ENCODE results near the gene SEMA3C.
A peak's percentile ranks its signal among the peaks of the same experiment; 100 is the strongest.

Gene SEMA3C

GRCh38 chr7:80821771-80822319 lies 97.0 kb downstream of the SEMA3C start:
- no peak for DNase-seq

GRCh38 chr7:80819503-80819902 lies 99.3 kb downstream of the SEMA3C start:
- no peak for DNase-seq

DNA sequence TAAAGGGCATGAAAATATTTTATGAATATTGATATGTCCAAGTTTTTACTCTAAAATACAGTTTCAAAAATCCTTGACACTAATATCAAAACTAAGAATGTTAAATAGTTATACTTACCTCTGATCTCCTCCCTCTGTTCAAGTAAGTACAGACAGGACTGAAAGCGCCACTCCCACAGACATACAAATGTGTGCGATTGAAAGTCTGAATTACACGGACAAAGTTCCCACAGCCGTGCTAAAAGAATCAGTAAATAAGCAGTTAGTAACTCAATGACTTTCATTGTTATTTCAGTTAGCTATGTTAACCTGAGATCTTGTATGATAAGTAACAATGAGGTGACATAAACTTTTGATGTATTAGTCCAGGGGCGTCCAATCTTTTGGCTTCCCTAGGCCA lies 100.7 kb downstream of the SEMA3C start:
- DNase-seq = no peak

DNA sequence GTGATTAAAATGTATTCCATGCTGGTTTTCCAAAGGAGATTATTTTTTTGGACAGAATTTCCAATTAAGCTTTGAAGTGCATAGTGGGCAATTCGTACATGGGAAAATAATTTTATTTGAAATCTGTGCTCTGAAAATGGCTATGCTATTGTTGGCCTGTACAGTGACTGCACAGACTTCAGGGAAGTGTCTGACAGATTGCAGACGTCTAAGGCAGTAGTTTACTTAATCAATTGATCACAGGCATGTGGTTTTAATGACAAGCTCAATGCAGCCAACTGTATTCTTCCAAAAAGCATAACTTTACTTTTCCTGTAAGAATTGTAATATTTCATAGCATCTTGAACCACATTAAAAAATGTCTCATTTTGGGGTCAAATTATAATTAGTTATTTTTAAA lies 102.0 kb downstream of the SEMA3C start:
- DNase-seq = no peak

DNA sequence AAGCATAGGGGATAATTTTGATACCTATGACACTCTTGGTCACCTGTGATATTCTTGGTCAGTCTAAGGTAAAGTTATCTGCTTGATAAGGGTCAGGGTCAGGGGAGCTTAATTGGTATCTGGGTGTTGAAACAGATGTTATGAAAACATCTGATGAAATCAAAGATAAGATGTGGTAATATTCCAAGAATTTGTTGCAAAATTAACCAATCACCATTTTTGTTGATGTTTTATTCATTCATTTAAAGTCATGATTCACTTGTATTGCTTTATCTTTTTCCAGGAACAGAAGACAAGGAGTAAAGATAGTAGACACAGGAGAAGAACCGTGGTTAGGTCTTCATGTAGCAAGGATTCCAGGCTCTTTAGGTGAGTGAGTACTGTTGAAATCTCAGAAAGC lies 103.1 kb downstream of the SEMA3C start:
- no peak for DNase-seq

- DNase-seq = no peak
Measured at GRCh38 chr7:80809545-80809944, 109.3 kb downstream of the SEMA3C start.

GRCh38 chr7:80807166-80807900 lies 111.5 kb downstream of the SEMA3C start:
- no peak for DNase-seq

GRCh38 chr7:80806663-80807062 lies 112.2 kb downstream of the SEMA3C start:
- no peak for DNase-seq

DNA sequence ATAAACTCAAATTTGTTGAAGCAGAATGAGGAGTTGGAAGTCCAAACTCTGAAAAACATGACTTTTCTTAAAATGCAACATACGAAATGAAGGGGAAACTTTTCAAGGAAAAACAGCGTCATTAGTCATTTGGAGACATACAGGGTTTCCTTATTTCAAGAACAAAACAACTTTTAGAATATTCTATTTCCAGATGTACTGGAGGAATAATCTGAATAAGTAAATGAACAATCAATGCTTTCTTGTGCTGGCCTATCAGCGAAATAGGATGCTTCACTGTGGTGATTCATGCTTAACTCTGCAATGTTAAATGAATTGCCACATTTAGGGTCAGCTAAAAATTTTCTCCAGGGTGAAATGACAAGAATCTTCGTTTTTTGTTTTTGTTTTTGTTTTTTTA lies 114.3 kb downstream of the SEMA3C start:
- no peak for DNase-seq

GRCh38 chr7:80802527-80802926 lies 116.3 kb downstream of the SEMA3C start:
- DNase-seq = no peak

DNA sequence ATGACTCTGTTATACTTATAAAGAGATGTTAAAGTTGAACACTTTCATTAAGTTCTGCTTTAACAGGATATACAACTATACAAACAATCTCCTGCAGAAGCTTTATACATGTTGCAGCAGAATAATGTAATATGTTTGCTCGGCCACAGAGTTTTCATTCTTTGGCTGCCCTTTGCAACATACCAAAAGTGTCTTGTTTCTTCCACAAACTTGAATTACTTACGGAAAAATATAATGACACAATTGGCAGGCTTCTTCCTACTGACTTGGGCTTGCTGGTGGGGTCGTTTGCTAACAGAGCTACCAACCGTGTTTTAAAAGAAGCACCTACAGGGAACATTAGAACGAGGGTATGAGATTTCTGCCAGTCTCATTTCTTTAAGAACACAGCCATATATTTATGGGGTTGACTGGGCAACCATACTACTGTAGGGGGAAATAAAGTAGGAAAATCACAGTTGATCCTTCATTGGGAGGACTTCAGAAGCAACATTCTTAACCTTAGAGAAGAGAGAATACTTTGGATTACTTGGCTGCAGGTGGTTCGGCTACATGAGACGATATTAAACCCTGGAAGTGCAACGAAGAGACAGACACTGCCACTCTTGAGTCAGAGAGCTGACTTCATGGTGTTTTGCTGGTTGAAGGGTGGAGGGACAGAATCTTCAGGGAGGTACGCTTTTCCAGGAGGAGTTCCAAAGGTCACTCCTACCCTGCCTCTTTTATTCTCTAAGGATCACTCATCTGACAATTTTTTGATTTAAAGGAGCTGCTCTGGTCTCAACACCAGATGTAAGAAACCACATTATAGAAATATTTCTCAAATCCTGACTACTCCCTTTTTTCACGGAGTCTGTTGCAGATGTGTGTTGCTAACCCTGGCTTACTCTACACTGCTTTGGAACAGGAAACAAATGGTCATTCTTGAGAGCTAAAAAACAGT lies 123.9 kb downstream of the SEMA3C start:
- DNase-seq = no peak

DNA sequence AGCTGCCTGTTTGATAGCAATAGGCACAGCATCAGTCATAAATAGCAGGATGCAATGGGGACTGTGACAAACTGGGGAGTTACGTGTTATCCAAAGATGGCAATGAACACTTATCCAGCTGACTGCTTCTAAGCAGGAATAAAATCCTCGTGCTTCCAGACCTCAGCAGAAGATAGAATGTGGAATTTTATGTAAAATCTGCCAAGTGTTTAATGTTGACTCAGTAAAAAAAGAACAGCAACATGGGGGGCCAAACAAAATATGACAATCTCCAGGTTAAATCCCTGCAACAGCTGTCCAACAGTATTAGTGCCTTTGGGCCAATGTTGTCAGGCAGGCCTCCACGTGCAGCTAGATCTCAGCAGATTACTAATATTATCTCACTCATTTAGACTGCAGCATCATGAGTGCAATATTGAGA lies 127.3 kb downstream of the SEMA3C start:
- no peak for DNase-seq

- no peak for DNase-seq
Measured at GRCh38 chr7:80790877-80791276, 128.0 kb downstream of the SEMA3C start.

GRCh38 chr7:80787721-80788120 lies 131.1 kb downstream of the SEMA3C start:
- DNase-seq = no peak

GRCh38 chr7:80785961-80786536 lies 132.8 kb downstream of the SEMA3C start:
- no peak for DNase-seq

DNA sequence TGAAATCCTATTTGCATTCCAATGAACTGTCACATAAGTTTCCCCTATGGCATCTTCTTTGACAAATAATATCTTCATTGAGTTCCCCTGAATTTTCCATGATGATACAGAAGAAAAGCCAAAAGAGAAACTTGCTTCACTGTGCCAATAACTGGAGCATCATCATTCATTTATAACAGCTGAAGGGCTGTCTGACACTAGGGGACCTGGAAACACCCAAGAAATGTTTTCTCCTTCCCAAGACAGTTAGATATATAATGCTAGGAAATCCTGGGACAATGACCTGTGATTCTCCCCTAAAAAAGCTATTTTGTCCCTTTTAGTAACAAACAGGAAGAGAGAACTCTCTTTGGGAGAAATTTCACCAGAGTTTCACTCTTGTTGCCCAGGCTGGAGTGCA lies 133.6 kb downstream of the SEMA3C start:
- DNase-seq = no peak

- no peak for DNase-seq
Measured at GRCh38 chr7:80783678-80784327, 135.0 kb downstream of the SEMA3C start.

DNA sequence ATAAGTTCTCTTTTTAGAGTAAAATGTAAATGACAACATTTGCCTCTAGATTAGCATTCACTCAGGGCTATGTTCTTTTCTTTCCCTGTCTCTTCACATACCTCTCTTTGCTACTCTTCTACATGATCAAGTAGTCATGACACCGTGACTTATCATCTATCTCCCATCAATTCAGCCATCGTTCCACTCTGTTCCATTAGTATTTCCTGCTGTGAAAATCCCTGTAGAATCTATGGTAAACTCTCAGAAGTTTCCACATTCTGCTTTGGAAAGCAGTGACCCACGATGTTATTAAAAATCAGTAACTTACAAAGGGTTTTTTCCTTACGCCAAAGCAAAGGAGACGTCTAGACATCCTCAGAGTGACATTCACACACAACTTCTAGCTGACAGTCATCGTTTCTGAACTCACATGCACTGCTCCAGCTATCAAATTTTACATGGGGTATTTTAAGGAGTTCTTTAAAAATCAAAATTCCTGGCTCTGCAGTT lies 135.6 kb downstream of the SEMA3C start:
- no peak for DNase-seq

DNA sequence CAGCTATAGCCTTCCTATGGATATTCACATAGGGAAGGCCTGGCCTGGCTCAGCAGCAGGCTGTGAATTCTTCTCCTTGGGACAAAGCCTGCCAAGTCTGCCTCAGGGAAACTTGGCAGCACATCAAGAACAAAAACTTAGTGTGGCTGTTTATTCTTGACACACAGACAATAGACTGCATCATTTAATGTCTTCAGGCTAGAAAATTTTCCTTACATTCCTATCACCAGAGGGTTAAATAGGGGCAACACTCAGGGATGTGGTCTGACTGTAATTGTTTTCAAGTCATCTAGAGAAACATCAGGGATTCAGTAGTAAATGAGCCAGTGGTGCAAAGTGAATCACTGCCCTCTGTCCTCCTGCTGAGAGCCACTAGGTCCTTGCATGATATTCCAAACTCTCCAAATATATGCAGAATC lies 137.3 kb downstream of the SEMA3C start:
- peak; percentile 69 for DNase-seq

DNA sequence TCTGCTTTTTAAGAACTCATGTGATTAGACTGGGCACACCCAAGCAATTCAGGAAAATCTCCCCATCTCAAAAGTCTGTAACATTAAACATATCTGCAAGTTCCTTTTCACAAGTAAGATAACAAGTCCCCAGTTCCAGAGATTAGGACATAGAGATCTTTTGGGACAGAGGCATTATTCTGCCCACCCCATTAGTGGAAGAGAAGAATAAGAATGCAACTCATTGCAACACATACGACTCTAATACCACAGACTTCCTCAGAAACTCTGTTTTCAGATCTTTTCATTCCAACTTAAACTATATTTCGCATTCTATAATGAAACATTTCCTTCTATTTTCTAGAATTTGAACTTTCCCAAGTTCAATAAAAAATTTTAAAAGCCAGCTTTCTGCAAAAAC lies 137.7 kb downstream of the SEMA3C start:
- DNase-seq = no peak

GRCh38 chr7:80779456-80779855 lies 139.4 kb downstream of the SEMA3C start:
- no peak for DNase-seq

DNA sequence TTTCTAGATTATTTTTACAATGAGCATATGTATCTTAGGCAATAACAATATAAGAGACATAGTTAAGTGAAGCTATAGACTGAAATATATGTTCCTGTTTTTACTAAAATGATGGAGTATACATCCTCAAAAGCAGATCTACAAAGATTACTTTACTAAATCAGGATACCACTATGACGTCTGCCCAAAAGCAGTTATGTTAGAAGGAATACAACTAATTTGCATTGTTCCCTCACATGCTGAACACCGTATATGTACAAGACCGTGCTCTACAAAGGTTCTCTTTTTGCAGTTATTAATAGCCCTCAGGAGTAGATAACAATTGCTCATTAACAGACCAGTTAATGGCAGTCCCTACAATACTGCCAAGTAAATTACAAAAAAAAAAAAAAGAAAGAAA lies 143.0 kb downstream of the SEMA3C start:
- no peak for DNase-seq

DNA sequence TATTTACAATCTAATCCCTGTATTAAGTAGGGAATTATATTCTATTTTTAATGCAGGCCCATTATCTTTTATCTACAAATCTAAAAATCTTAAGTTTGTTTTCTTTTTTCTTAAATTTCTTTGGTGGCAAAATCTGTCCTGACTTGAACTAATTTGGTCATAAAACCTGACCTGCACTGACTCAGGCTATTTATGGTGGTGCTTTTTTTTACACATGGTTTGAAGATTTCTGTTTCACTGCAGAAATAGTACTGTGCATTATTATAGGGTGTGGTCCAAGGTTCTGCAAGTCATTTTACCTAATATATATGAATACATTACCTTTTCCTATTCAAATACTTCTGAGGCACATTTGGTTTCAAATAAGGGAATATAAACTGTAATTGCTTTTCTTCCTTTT lies 143.4 kb downstream of the SEMA3C start:
- DNase-seq = no peak

Measured in right forelimb (tissue), 1 donor.